HPDE6-E6E7 (cell line): Measurements from ENCODE around the gene STARD10.
A peak's percentile ranks its signal among the peaks of the same experiment; 100 is the strongest.
"Not testable (repeated sequence)": the region's sequence is repeated elsewhere in the genome, so short reads cannot be mapped to it uniquely, and the experiment has no call there.

Experiments used
- DNase-seq: peaks from one replicate; pipeline ENCODE4 v3.0.0; 2011; ENCODE audit warnings: missing footprints; ENCODE audit errors: extremely low spot score

Gene STARD10

GRCh38 chr11:72793425-72794367, at the start of gene STARD10:
Gene STARD10 (minus strand): TSS chr11:72794047. CDS start chr11:72781181, 12,866 bp downstream.
- DNase-seq, result peak; percentile 96

- no peak for DNase-seq
Measured at GRCh38 chr11:72842653-72843330, 48.9 kb upstream of the STARD10 start.

GRCh38 chr11:72842126-72842525, 48.3 kb upstream of the STARD10 start:
- no peak for DNase-seq

- DNase-seq, result no peak
Measured at GRCh38 chr11:72841397-72841796, 47.5 kb upstream of the STARD10 start.

- DNase-seq, result peak; percentile 32
Measured at GRCh38 chr11:72840780-72841179, 46.9 kb upstream of the STARD10 start.

GRCh38 chr11:72838691-72839305, 45.0 kb upstream of the STARD10 start:
- DNase-seq, result peak; percentile 50

GRCh38 chr11:72836111-72836510, 42.3 kb upstream of the STARD10 start:
- no peak for DNase-seq

- no peak for DNase-seq
Measured at GRCh38 chr11:72834905-72835304, 41.1 kb upstream of the STARD10 start.

- no peak for DNase-seq
Measured at GRCh38 chr11:72833811-72834493, 40.1 kb upstream of the STARD10 start.

GRCh38 chr11:72833083-72833733, 39.4 kb upstream of the STARD10 start:
- DNase-seq, result no peak

GRCh38 chr11:72832301-72833082, 38.6 kb upstream of the STARD10 start:
- no peak for DNase-seq

GRCh38 chr11:72831521-72832300, 37.9 kb upstream of the STARD10 start:
- peak; percentile 61 for DNase-seq

GRCh38 chr11:72829884-72830533, 36.2 kb upstream of the STARD10 start:
- DNase-seq, result no peak

GRCh38 chr11:72829178-72829577, 35.3 kb upstream of the STARD10 start:
- DNase-seq, result no peak

- no peak for DNase-seq
Measured at GRCh38 chr11:72828692-72829101, 34.9 kb upstream of the STARD10 start.

GRCh38 chr11:72828081-72828567, 34.3 kb upstream of the STARD10 start:
- no peak for DNase-seq

- DNase-seq, result not testable (repeated sequence)
Measured at GRCh38 chr11:72827656-72828055, 33.8 kb upstream of the STARD10 start.

GRCh38 chr11:72826942-72827480, 33.2 kb upstream of the STARD10 start:
- DNase-seq, result no peak
